HG02798 (cell line): ENCODE measurements around the gene MFSD8.
"Not testable (repeated sequence)": the region's sequence is repeated elsewhere in the genome, so short reads cannot be mapped to it uniquely, and the experiment has no call there.

Experiments
- ATAC-seq: cut with Tn5 transposase; IDR thresholded peaks from one replicate; pipeline ENCODE4 v1.9.1; 2021; ENCODE audit warnings: mild to moderate bottlenecking; ENCODE audit not compliant: unreplicated experiment, poor library complexity

MFSD8 gene

DNA sequence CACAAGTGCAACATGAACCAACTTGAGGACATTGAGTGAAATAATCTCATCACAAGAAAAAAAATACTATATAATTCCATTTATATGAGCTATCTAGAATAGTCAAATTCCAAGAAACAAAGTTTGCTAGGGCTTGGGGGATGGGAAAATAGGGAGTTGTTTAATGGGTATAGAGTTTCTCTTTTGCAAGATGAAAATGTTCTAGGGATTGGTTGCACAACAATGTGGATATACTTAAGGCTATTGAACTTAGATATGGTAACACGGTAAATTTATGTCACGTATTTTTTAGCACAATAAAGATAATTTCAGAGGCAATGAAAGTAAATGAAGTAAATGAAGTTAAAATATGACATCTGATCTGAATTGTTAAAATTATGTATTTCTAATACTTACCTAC is 7.9 kb downstream of the MFSD8 start:
- no peak for ATAC-seq

GRCh38 chr4:127936974-127937373 is 28.0 kb downstream of the MFSD8 start:
- no peak for ATAC-seq

GRCh38 chr4:127931836-127932235 is 33.1 kb downstream of the MFSD8 start:
- ATAC-seq: not testable (repeated sequence)

DNA sequence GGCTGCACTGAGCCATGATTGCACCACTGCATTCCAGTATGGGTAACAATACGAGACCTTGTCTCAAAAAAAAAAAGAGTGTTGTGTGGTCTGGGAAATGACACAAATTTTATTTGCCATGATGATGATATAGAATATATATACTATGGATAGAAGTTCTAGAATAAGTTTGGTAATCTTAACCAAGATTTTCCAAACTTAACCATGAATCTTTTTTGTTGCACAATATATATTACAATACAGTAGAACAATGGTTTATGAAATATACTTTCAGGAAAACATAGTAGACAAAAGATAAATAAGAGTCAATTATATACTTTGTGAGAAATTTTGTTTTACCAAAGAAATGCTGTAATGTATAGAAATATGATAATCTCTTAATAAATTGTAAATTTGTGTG is 34.8 kb downstream of the MFSD8 start:
- ATAC-seq: no peak

- ATAC-seq: not testable (repeated sequence)
These were observed 39.3 kb downstream of the MFSD8 start for GRCh38 chr4:127925720-127926119.

- ATAC-seq: no peak
These were observed 42.7 kb downstream of the MFSD8 start for GRCh38 chr4:127922226-127922625.

DNA sequence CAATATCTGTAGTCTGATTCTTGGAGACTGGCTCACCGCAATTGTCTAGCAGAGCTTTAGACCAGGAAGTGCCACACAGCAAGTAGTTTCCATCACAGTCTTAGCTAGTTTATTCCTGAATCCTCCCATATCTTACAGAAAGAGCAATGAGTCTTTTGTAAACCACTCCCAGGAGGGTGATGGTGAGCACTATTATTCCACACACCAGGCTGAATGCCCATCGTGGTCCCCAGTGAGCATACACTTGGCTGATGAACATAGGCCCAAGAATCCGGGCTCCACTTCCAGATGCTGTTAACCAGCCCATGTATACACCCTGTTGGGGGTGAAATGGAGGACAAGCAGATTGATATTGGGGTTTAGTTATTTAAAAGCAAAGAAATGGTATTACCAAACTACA is 44.5 kb downstream of the MFSD8 start:
- ATAC-seq: no peak

- ATAC-seq: no peak
These were observed 47.8 kb downstream of the MFSD8 start for GRCh38 chr4:127917151-127917550.

GRCh38 chr4:127916512-127916911 is 48.5 kb downstream of the MFSD8 start:
- no peak for ATAC-seq

DNA sequence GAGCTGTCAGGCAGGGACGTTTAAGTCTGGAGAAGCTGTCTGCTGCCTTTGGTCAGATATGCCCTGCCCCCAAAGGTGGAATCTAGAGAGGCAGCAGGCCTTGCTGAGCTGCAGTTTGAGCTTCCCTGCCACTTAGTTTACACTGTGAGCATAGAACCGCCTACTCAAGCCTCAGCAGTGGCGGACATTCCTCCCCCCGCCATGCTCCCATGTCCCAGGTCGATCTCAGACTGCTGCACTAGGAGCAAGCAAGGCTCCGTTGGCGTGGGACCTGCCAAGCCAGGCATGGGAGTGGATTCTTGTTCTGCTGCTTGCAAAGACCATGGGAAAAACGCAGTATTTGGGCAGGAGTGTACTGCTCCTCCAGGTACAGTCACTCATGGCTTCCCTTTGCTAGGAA is 59.9 kb downstream of the MFSD8 start:
- no peak for ATAC-seq

GRCh38 chr4:127899682-127900081 is 65.3 kb downstream of the MFSD8 start:
- not testable (repeated sequence) for ATAC-seq

GRCh38 chr4:127896528-127896927 is 68.4 kb downstream of the MFSD8 start:
- ATAC-seq: no peak

DNA sequence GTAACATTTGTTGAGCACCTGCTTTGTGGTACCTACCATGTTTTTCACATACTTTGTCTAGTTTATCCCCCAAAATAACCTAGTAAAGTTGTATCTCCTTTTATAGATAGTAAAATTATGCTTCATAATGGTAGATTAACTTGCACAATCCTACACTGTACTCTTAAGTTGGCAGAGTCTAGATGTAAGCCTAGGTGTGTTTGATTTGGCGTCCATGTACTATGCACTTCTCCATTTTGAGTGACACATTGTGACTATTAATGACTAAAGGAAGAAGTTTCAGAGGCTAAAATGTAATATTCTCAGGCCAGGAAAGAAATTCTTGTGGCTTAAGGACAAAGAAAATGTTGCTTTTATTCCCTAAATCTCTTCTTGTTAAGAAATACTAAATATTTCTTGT is 68.9 kb downstream of the MFSD8 start:
- ATAC-seq: no peak

DNA sequence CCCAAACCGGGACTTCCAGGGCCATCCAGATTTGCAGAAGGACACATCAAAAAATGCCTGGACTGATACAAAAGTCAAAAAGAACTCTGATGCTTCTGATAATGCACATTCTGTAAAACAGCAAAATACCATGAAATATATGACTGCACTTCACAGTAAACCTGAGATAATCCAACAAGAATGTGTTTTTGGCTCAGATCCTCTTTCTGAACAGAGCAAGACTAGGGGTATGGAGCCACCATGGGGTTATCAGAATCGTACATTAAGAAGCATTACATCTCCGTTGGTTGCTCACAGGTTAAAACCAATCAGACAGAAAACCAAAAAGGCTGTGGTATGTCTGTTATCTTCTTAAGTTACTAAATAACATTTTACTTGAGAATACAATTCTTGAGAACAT is 75.1 kb downstream of the MFSD8 start:
- ATAC-seq: no peak

- ATAC-seq: no peak
These were observed 76.4 kb downstream of the MFSD8 start for GRCh38 chr4:127888559-127888958.

- ATAC-seq: peak; percentile 49
These were observed 83.5 kb downstream of the MFSD8 start for GRCh38 chr4:127881563-127881864.

- peak; percentile 94 for ATAC-seq
These were observed 84.0 kb downstream of the MFSD8 start, which contains the start of gene PLK4 for GRCh38 chr4:127880763-127881562. TSS of gene PLK4 (plus strand) at chr4:127880893. CDS start at chr4:127881135, 242 bp downstream.

DNA sequence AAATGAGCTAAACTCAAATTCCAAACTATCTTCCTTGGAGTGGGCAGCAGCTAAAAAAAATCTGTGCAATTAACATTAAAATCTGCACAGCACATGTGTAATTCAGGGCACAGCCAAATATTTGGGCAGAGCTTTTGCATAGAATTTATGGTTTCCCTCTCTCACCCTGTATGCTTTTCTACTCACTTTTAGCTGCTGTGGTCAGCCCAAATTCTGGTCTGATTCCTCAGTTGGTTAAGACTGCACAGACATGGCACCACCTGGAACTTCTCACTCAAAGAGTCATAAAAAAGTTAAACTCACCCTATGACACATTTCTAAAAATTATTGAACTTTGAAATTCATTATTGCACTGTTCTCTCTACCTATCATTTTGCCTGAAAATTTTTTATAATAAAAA is 89.2 kb downstream of the MFSD8 start:
- no peak for ATAC-seq

DNA sequence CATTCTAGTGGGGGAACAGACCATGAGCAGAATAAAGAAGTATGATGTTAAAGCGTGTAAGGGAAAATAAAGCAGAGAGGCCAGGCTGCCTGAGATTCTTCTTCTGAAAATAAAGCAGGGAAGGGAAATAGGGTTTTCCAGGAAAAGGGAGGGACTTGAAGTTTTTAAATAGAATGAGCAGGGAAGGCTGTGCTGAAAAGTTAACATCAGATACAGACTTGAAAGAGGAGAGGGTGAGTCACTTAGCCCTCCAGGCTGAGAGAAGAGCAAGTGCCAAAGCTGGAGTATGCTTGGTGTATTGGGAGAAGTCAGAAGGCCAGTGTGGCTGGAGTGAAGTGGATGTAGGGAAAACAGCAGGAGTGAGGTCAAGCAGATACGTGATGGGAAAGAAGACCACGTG is 94.3 kb downstream of the MFSD8 start:
- ATAC-seq: no peak

GRCh38 chr4:127870281-127870680 is 94.7 kb downstream of the MFSD8 start:
- no peak for ATAC-seq

DNA sequence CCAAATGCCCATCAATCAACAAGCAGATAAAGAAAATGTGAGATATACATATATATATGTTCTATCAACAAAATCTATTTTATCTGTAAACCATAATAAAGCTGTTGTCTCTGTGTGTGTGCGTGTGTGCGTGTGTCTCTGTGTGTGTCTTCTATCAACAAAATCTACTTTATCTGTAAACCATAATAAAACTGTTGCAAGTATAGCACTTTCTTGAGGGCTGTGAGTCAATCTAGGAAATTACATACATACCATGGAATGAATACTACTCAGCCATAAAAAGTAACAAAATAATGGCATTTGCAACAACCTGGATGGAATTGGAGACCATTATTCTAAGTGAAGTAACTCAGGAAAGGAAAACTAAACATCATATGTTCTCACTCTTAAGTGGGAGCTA is 96.8 kb downstream of the MFSD8 start:
- no peak for ATAC-seq
